Endodermal cell (in vitro differentiated cells): ENCODE measurements around the gene GPR84. TPM values are rescaled to one million over a fixed set of nuclear protein-coding genes. Genes with fewer than 3 reads are reported as not detected.
A peak's percentile ranks its signal among the peaks of the same experiment; 100 is the strongest.

Source experiments
- DNase-seq: peaks from one replicate; pipeline ENCODE4 v3.0.0-alpha.2; 2017
- H3K27ac ChIP-seq: 2 replicates; pipeline ENCODE4 v1.5.1; 2013; ENCODE audit warnings: mild to moderate bottlenecking, low read depth, low read length, moderate library complexity
- H3K27me3 ChIP-seq: 2 replicates; pipeline ENCODE4 v1.6.1; 2013; ENCODE audit warnings: mild to moderate bottlenecking, low read length, moderate library complexity; ENCODE audit not compliant: insufficient read depth, control insufficient read depth, poor library complexity, severe bottlenecking
- H3K36me3 ChIP-seq: 2 replicates; pipeline ENCODE4 v1.7.0; 2013; ENCODE audit warnings: mild to moderate bottlenecking, low read length, moderate library complexity; ENCODE audit not compliant: control insufficient read depth, insufficient read depth
- H3K4me1 ChIP-seq: one replicate; pipeline ENCODE4 v1.7.0; 2013; ENCODE audit warnings: low read length; ENCODE audit not compliant: control insufficient read depth, insufficient read depth
- H3K4me3 ChIP-seq: 2 replicates; pipeline ENCODE4 v1.5.1; 2013; ENCODE audit warnings: mild to moderate bottlenecking, low read length, moderate library complexity
- H3K9ac ChIP-seq: 2 replicates; pipeline ENCODE4 v1.6.1; 2013; ENCODE audit warnings: mild to moderate bottlenecking, low read length, moderate library complexity; ENCODE audit not compliant: poor library complexity, severe bottlenecking; ENCODE audit errors: extremely low read depth
- H3K9me3 ChIP-seq: 2 replicates; pipeline ENCODE4 v1.6.1; 2013; ENCODE audit warnings: mild to moderate bottlenecking, low read length, moderate library complexity; ENCODE audit not compliant: control insufficient read depth
- H3K27ac Mint-ChIP-seq: 2 replicates; pipeline ENCODE4 v1.8.0; 2020; ENCODE audit warnings: mixed read lengths
- H3K27me3 Mint-ChIP-seq: 2 replicates; pipeline ENCODE4 v1.8.0; 2021; ENCODE audit warnings: mild to moderate bottlenecking, mixed read lengths; ENCODE audit not compliant: insufficient read depth
- H3K36me3 Mint-ChIP-seq: 2 replicates; pipeline ENCODE4 v1.8.0; 2020; ENCODE audit warnings: low read depth, mixed read lengths
- H3K4me1 Mint-ChIP-seq: 2 replicates; pipeline ENCODE4 v1.8.0; 2020; ENCODE audit warnings: mixed read lengths
- H3K4me3 Mint-ChIP-seq: 2 replicates; pipeline ENCODE4 v1.8.0; 2020; ENCODE audit warnings: mild to moderate bottlenecking, moderate library complexity, mixed read lengths
- H3K9me3 Mint-ChIP-seq: 2 replicates; pipeline ENCODE4 v1.8.0; 2020; ENCODE audit warnings: mild to moderate bottlenecking, mixed read lengths
- WGBS, 2 experiments: methylation state at CpG; one replicate each; pipeline versions ENCODE4 v1.1.5 to v1.1.7; 2013; ENCODE audit warnings: missing lambda C conversion rate in 2 of 2, mixed read lengths in 1 of 2; ENCODE audit not compliant: insufficient coverage in 1 of 2, insufficient read length in 1 of 2; 5-methylcytosine and 5-hydroxymethylcytosine counted together
- total RNA-seq, 2 donors: library from RNA; stranded (reverse); fragmentation: NEBNext Ultra II Directional in 1 of 2; extraction: Animal tissue kit (Norgen Biotek cat#: 25700) in 1 of 2; gene quantifications; 2 replicates in 1 of 2; 3 replicates in 1 of 2; pipeline ENCODE4 v1.2.1, GENCODE V29; 2021
- TF ChIP-seq, protein P1 (sequence below): fragments of 200-600 bp; sonication (generic); conservative IDR thresholded peaks from 2 replicates; pipeline ENCODE4 v1.5.0; 2021; ENCODE audit warnings: antibody characterized with exemption, mild to moderate bottlenecking

The GPR84 gene
- total RNA-seq, 2 donors from 2014 or later: not detected

DNA sequence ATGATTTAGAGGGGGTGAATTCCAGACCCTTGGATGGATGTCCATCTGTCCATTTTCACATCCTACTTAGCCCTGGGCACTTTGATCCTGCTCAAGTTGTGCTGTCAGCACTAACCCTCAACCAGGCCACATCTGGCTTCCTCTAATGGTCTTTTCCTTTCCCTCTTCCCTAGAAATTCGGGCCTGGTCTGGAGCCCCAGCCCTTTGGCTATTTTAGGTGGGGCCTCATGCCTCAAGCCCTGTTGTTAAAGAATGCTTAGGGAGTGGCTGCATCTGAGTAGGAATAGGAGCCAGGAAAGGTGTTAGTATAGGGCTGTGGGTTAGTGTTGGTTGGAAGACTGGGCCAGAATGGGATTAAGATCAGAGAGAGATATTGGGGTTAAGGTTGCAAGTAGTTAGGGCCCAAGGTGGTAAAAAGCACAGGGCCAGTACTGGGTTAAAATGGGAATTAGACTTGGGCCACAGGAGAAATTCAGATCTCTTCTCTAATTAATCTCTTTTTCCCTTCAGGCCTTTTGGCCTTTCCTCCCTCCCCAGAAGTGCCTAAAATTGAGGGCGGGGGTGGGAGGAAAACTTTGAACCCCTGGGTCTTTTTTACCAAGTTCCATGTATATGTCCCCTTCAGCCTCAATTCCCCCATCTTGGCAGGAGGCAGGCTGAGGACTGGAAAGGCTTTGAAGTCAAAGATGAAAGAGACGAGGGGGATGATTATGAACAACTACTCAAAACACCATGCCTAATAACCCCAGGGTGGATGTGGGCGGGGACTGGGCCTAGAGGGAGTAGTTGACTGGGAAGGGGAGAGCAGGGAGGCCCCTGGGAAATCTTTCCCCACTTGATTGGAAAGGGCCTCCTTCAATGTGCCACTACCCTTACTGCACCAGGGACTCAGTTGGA, 24.2 kb upstream of the GPR84 start:
- Histone ChIP-seq H3K27me3 (no peaks in the 10 kb centered on the region), H3K9me3 (no peaks in the 10 kb centered on the region), H3K4me1 (peaks cover 27% of the 10 kb centered on the region), H3K9ac (no peak overlapping the region), H3K36me3 (peaks cover under 1% of the 10 kb centered on the region), H3K27ac (peak overlapping the region; percentile 70), H3K4me3 (no peak overlapping the region)
- Mint-ChIP-seq H3K4me3 (no peak overlapping the region), H3K27me3 (peaks cover 12% of the 10 kb centered on the region), H3K9me3 (no peaks in the 10 kb centered on the region), H3K36me3 (peaks cover 4% of the 10 kb centered on the region), H3K27ac (peak overlapping the region; percentile 67), H3K4me1 (peaks cover 57% of the 10 kb centered on the region)
- DNase-seq: no peak
- WGBS, 2 experiments: 20 to 75% methylated on average over 1 to 3 of the region's 4 CpGs
- TF ChIP-seq, protein P1, sequence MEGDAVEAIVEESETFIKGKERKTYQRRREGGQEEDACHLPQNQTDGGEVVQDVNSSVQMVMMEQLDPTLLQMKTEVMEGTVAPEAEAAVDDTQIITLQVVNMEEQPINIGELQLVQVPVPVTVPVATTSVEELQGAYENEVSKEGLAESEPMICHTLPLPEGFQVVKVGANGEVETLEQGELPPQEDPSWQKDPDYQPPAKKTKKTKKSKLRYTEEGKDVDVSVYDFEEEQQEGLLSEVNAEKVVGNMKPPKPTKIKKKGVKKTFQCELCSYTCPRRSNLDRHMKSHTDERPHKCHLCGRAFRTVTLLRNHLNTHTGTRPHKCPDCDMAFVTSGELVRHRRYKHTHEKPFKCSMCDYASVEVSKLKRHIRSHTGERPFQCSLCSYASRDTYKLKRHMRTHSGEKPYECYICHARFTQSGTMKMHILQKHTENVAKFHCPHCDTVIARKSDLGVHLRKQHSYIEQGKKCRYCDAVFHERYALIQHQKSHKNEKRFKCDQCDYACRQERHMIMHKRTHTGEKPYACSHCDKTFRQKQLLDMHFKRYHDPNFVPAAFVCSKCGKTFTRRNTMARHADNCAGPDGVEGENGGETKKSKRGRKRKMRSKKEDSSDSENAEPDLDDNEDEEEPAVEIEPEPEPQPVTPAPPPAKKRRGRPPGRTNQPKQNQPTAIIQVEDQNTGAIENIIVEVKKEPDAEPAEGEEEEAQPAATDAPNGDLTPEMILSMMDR: no peak

DNA sequence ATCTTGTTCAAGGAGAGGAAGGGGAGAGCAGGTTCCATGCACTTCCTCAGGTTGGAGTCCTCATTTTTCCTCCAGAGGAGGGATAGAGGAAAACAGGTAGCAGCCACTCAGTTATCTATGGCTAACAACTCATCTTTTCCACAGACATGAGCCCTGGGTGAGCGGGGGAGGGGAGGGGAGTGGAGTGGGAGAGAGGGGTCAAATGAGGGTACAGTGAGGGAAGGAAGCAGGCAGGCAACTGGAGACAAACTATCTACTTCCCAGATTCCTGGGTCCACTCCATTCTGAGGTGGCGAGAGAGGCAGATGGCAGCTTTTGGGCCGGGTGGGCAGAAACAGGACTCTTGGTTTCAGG, 22.8 kb upstream of the GPR84 start:
- TF ChIP-seq, protein P1: no peak
- Mint-ChIP-seq H3K27ac (peak overlapping the region; percentile 87), H3K4me1 (peaks cover 59% of the 10 kb centered on the region), H3K27me3 (peaks cover 7% of the 10 kb centered on the region), H3K9me3 (no peaks in the 10 kb centered on the region), H3K4me3 (no peak overlapping the region), H3K36me3 (no peaks in the 10 kb centered on the region)
- Histone ChIP-seq H3K4me1 (peaks cover 27% of the 10 kb centered on the region), H3K4me3 (no peak overlapping the region), H3K9ac (no peak overlapping the region), H3K9me3 (no peaks in the 10 kb centered on the region), H3K27me3 (no peaks in the 10 kb centered on the region), H3K36me3 (no peaks in the 10 kb centered on the region), H3K27ac (no peak overlapping the region)
- 77 to 100% methylated on average over 1 to 3 of the region's 3 CpGs for WGBS, 2 experiments
- no peak for DNase-seq

DNA sequence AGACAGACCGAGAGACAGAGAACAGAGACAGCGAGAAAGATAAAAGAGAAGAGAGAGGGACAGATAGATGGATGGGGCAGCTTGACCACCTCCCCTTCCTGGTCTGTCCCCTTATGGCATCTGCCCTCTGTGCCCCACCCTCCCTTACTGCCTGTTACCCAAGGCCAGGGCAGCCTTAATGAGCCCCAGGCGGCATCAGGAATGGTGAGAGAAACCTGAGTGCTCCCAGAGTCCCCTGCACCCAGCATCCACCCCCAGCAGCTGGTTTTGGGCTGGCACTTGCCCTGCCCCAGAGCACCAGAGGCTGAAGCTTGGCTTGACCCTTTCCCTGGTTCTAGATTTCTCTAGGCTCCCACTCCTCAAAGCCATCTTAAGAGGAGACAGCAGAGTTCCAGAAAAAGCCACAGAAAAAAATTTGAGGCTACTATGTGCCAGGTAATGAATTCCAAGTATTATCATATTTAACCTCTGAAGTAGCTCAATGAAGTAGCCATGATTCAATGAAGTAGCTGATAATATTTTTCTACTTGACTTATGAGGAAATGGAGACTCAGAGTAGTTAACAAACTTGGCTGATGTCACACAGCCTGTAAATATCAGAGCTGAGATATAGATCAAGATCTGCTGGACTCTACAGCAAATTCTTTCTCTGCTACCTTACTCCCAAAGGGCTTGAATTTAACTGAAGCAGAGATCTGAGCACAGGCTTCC, 22.3 kb upstream of the GPR84 start:
- H3K4me1 ChIP-seq: peaks cover 27% of the 10 kb centered on the region
- H3K27me3 ChIP-seq: no peaks in the 10 kb centered on the region
- Mint-ChIP-seq H3K27ac (peak overlapping the region; percentile 87), H3K27me3 (peaks cover 2% of the 10 kb centered on the region), H3K9me3 (no peaks in the 10 kb centered on the region), H3K4me1 (peaks cover 54% of the 10 kb centered on the region), H3K36me3 (peaks cover 1% of the 10 kb centered on the region), H3K4me3 (no peak overlapping the region)
- 88 to 100% methylated on average over 3 of the region's 3 CpGs for WGBS, 2 experiments
- no peak overlapping the region for H3K9ac ChIP-seq
- TF ChIP-seq, protein P1: no peak
- H3K27ac ChIP-seq: no peak overlapping the region
- H3K4me3 ChIP-seq: no peak overlapping the region
- H3K36me3 ChIP-seq: no peaks in the 10 kb centered on the region
- no peak for DNase-seq
- no peaks in the 10 kb centered on the region for H3K9me3 ChIP-seq
